ENCODE data around the gene MAGI1.
"Not testable (repeated sequence)": the region's sequence is repeated elsewhere in the genome, so short reads cannot be mapped to it uniquely, and the experiment has no call there.

Gene MAGI1

DNA sequence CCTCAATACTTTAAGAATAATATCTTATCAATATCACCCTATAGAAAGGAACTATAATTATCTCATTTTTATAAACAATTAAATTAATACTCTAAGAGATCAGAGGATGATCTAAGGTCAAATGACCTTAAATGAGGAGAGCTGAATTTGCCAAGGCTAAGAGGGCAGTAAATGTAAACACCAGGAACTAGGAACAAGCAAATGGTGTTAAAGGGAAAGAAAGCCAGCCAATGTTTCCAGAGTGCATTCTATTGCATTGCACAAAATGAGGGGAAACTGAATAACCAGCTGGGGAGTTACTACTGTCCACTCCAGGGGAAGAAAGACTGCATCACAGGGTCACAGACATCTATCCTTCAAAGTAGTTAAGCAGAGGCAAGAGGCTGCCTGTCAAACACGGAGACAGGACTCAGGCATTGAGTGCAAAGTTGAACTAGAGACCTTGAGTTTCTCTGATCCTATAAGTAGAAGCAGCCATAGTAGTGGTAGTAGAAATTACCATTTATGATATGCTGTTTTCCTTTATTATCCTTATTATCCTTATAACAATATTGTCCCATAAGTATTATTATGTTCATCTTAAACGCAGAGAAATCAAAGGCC, 466.4 kb downstream of the MAGI1 start:
- TF ChIP-seq, protein P1, sequence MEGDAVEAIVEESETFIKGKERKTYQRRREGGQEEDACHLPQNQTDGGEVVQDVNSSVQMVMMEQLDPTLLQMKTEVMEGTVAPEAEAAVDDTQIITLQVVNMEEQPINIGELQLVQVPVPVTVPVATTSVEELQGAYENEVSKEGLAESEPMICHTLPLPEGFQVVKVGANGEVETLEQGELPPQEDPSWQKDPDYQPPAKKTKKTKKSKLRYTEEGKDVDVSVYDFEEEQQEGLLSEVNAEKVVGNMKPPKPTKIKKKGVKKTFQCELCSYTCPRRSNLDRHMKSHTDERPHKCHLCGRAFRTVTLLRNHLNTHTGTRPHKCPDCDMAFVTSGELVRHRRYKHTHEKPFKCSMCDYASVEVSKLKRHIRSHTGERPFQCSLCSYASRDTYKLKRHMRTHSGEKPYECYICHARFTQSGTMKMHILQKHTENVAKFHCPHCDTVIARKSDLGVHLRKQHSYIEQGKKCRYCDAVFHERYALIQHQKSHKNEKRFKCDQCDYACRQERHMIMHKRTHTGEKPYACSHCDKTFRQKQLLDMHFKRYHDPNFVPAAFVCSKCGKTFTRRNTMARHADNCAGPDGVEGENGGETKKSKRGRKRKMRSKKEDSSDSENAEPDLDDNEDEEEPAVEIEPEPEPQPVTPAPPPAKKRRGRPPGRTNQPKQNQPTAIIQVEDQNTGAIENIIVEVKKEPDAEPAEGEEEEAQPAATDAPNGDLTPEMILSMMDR (IDR thresholded peaks at IDR 0.05; ENCODE audit: insufficient read depth, missing control alignments) = no peak
- no peak for FAIRE-seq
- no peak for DNase-seq (ENCODE audit: insufficient read length, low spot score)

GRCh38 chr3:65569845-65570405, 468.8 kb downstream of the MAGI1 start:
- TF ChIP-seq, protein P1 (IDR thresholded peaks at IDR 0.05; ENCODE audit: insufficient read depth, missing control alignments) = no peak
- no peak for DNase-seq (ENCODE audit: insufficient read length, low spot score)
- FAIRE-seq = no peak

- FAIRE-seq = no peak
- TF ChIP-seq, protein P1 (IDR thresholded peaks at IDR 0.05; ENCODE audit: insufficient read depth, missing control alignments) = no peak
- no peak for DNase-seq (ENCODE audit: insufficient read length, low spot score)
These were observed 469.6 kb downstream of the MAGI1 start for GRCh38 chr3:65569129-65569528.

DNA sequence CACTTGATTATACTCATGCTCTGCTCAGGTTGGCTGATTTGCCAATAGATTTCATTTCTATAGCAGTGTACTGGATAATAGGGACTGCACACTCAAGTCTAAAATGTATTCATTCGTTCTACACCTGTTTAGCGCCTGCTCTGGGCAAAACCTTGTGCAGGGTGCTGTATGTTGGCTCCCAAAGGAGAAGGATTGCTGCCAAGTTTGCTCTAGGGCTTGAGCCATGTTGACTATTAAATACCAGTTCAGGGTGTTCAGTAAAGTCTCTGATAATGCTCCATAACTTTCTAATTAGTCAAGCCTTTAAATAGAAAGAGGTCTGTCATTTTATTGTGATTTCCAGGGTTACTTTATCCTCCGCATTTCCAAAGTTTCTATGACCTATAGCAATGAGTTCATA, 470.2 kb downstream of the MAGI1 start:
- FAIRE-seq = no peak
- no peak for DNase-seq (ENCODE audit: insufficient read length, low spot score)
- TF ChIP-seq, protein P1 (IDR thresholded peaks at IDR 0.05; ENCODE audit: insufficient read depth, missing control alignments) = no peak

DNA sequence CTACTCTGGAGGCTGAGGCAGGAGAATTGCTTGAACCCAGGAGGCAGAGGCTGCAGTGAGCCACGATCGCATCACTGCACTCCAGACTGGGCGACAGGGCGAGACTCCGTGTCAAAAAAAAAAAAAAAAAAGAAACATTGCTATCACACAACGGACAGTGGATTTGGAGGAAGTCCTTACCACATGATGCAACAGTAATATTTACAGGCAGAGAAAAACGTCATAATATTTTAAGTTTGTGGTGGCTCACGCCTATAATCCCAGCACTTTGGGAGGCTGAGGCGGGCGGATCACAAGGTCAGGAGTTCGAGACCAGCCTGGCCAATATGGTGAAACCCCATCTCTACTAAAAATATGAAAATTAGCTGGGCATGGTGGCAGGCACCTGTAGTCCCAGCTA, 473.0 kb downstream of the MAGI1 start:
- FAIRE-seq; DNase-seq (ENCODE audit: insufficient read length, low spot score): not testable (repeated sequence)

DNA sequence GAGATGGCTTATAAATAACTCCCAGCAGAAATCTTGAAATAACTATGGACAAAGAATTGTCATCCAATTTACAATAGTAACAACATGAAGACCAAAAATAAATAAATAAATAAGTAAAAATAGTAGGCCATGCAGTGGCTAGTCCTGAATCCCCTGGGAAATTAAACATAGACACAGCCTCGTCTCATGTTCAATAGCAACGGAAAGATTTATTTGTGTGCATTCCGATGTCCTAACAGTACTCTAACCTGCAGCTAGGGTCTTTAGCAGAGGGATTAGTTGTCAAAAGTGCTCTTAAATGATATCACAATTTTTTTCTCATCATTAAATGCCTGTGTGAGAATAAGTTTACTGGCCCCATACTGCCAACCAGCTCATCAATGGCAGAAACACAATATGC, 474.2 kb downstream of the MAGI1 start:
- TF ChIP-seq, protein P1 (IDR thresholded peaks at IDR 0.05; ENCODE audit: insufficient read depth, missing control alignments) = no peak

DNA sequence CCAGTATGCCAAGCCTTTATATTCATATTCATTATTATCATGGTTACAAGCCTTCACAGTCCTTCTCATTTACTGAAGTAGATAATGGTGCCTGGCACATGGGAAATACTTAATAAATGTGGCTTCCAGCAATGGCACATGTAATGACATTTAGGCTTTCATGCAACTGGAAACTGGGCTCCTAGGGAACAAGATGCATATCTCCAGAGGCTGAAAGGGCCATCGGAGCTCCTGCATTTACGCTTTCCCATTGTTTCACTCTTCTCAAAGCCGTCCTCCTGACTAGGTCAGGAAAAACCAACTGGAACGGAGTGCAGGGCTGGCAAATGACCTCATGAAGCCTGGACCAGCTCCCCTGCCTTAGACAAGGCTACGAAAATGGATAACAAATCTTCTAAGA, 474.9 kb downstream of the MAGI1 start:
- DNase-seq (ENCODE audit: insufficient read length, low spot score) (no peak), FAIRE-seq (no peak)
- TF ChIP-seq, protein P1 (IDR thresholded peaks at IDR 0.05; ENCODE audit: insufficient read depth, missing control alignments) = no peak

More for the DNA sequence above, 474.2 kb downstream of the MAGI1 start:
- DNase-seq (ENCODE audit: insufficient read length, low spot score) (no peak), FAIRE-seq (no peak)

All from D721Med (cell line).